Sciatic nerve (tissue), 1 donor: ENCODE measurements around the gene HSD3B2. TPM values are rescaled to one million over a fixed set of nuclear protein-coding genes. Genes with fewer than 3 reads are reported as not detected.

Source experiments
- total RNA-seq: library from RNA; stranded (reverse); fragmentation: NEBNext Ultra II Directional; extraction: Animal tissue kit (Norgen Biotek cat#: 25700); gene quantifications from one replicate; pipeline ENCODE4 v1.2.1, GENCODE V29; 2021
- donor health status: DM: no; HTN: no; CAD: no.

The HSD3B2 gene
- total RNA-seq, 1 donor from 2014 or later: not detected

Other genes with a start within 250 kb of the HSD3B2 start
- gene HAO2, start 46.4 kb upstream of the HSD3B2 start, total RNA-seq: not detected
- not detected for gene HSD3B1, start 92.1 kb downstream of the HSD3B2 start, total RNA-seq
- gene ZNF697, start 233.1 kb downstream of the HSD3B2 start, total RNA-seq: 4.9 TPM